Measurements from ENCODE around the gene THG1L. TPM values are rescaled to one million over a fixed set of nuclear protein-coding genes. Genes with fewer than 3 reads are reported as not detected.
A peak's percentile ranks its signal among the peaks of the same experiment; 100 is the strongest.
"Not testable (repeated sequence)": the region's sequence is repeated elsewhere in the genome, so short reads cannot be mapped to it uniquely, and the experiment has no call there.

Gene THG1L
- total RNA-seq, 2 donors from 2014 or later: 11.6 to 13.8 TPM

DNA sequence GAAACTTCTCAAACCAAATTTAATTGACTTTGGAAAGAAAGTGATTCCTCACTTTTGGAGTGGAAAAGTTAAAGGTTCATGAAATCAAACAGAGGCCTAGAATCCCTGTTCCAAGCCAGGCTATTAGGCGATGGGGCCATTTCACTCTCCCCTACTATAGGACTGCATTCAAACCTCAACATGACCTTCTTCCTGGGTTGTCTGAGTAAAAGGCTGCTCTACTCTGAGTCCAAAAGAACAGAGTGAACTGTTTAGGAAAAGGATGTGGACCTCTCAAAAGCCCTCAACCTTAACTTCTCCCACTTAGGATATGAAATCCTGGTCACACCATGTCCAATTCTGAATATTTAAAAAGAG is 44.0 kb upstream of the THG1L start:
- Histone ChIP-seq H3K4me3 (ENCODE audit: low read length) (no peak overlapping the region), H3K4me1 (ENCODE audit: control insufficient read depth, insufficient read depth, low read length) (no peaks in the 10 kb centered on the region), H3K9ac (ENCODE audit: extremely low read depth, low read length, poor library complexity, severe bottlenecking) (no peak overlapping the region), H3K9me3 (ENCODE audit: control insufficient read depth, low read length) (peaks cover 6% of the 10 kb centered on the region), H3K27ac (ENCODE audit: low read depth, low read length) (no peak overlapping the region), H3K36me3 (ENCODE audit: control insufficient read depth, insufficient read depth, low read length) (no peaks in the 10 kb centered on the region), H3K27me3 (ENCODE audit: control insufficient read depth, insufficient read depth, low read length, poor library complexity, severe bottlenecking) (no peaks in the 10 kb centered on the region)
- peak; percentile 5 for DNase-seq
- H3K4me1 Mint-ChIP-seq: peaks cover 11% of the 10 kb centered on the region
- H3K36me3 Mint-ChIP-seq (ENCODE audit: low read depth): no peaks in the 10 kb centered on the region
- H3K4me3 Mint-ChIP-seq: no peak overlapping the region
- peaks cover 11% of the 10 kb centered on the region for H3K27me3 Mint-ChIP-seq (ENCODE audit: insufficient read depth)
- 94% methylated on average over 1 of the region's 1 CpG; no CpG with 5 or more reads in 1 of the 2 experiments for WGBS, 2 experiments (ENCODE audit: insufficient coverage in 1 of 2, insufficient read length in 1 of 2)
- peaks cover 12% of the 10 kb centered on the region for H3K9me3 Mint-ChIP-seq
- H3K27ac Mint-ChIP-seq: no peak overlapping the region
- TF ChIP-seq CTCF (conservative IDR thresholded peaks at IDR 0.05): no peak

DNA sequence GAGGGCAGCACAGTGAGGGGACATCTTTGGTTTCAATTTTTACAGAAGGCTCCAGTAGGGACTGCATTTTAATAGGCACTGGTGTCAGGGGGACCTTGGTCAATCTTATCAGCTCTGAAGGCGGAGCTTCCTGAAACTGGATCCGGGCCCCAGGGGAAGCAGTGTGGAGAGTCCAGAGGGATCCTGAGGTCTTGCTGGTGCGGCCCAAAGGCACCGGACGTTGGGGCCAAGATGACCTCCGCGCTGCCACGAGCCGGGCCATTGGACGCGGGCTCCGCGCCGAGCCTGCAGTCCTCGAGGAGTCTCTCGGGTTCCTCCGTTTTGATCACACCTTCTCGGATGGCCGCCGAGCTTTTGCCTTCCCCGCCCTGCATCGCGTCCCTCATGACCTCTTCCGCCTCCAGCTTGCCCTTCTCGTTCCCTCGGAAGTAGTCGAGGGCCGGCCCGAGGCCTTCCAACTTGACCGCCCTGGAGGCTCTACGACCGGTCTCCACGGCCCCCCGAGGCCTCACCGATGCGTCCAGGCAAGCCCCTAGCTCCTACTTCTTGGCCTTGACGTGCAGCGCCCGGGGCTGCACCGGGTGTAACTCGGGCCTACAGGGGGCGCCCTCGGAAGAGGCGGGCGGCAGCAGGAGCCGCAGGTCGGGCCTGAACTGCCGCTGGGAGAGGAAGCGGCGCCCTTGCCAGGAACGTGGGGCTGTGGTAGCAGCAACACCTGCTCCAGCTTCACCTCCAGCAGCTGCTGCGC is 41.1 kb upstream of the THG1L start:
- WGBS, 2 experiments (ENCODE audit: insufficient coverage in 1 of 2, insufficient read length in 1 of 2): 93 to 94% methylated on average over 30 to 52 of the region's 52 CpGs
- Mint-ChIP-seq H3K9me3 (peaks cover 29% of the 10 kb centered on the region), H3K36me3 (ENCODE audit: low read depth) (peaks cover 2% of the 10 kb centered on the region), H3K4me1 (peaks cover 11% of the 10 kb centered on the region), H3K4me3 (no peak overlapping the region), H3K27me3 (ENCODE audit: insufficient read depth) (peaks cover 5% of the 10 kb centered on the region), H3K27ac (no peak overlapping the region)
- peak; percentile 49 for DNase-seq
- peaks cover 18% of the 10 kb centered on the region for H3K9me3 ChIP-seq (ENCODE audit: control insufficient read depth, low read length)
- no peaks in the 10 kb centered on the region for H3K36me3 ChIP-seq (ENCODE audit: control insufficient read depth, insufficient read depth, low read length)
- H3K27me3 ChIP-seq (ENCODE audit: control insufficient read depth, insufficient read depth, low read length, poor library complexity, severe bottlenecking): no peaks in the 10 kb centered on the region
- H3K4me1 ChIP-seq (ENCODE audit: control insufficient read depth, insufficient read depth, low read length): no peaks in the 10 kb centered on the region
- H3K4me3 ChIP-seq (ENCODE audit: low read length): no peak overlapping the region
- H3K27ac ChIP-seq (ENCODE audit: low read depth, low read length): no peak overlapping the region
- peak; percentile 14 for TF ChIP-seq CTCF (conservative IDR thresholded peaks at IDR 0.05)
- H3K9ac ChIP-seq (ENCODE audit: extremely low read depth, low read length, poor library complexity, severe bottlenecking): no peak overlapping the region

GRCh38 chr5:157690690-157691433 is 40.4 kb upstream of the THG1L start:
- Mint-ChIP-seq H3K4me3 (no peak overlapping the region), H3K4me1 (peaks cover 11% of the 10 kb centered on the region), H3K36me3 (ENCODE audit: low read depth) (peaks cover 2% of the 10 kb centered on the region), H3K27me3 (ENCODE audit: insufficient read depth) (peaks cover 5% of the 10 kb centered on the region), H3K27ac (no peak overlapping the region), H3K9me3 (peaks cover 36% of the 10 kb centered on the region)
- Histone ChIP-seq H3K9me3 (ENCODE audit: control insufficient read depth, low read length) (peaks cover 26% of the 10 kb centered on the region), H3K27ac (ENCODE audit: low read depth, low read length) (no peak overlapping the region), H3K4me3 (ENCODE audit: low read length) (no peak overlapping the region), H3K36me3 (ENCODE audit: control insufficient read depth, insufficient read depth, low read length) (no peaks in the 10 kb centered on the region), H3K4me1 (ENCODE audit: control insufficient read depth, insufficient read depth, low read length) (no peaks in the 10 kb centered on the region), H3K9ac (ENCODE audit: extremely low read depth, low read length, poor library complexity, severe bottlenecking) (no peak overlapping the region), H3K27me3 (ENCODE audit: control insufficient read depth, insufficient read depth, low read length, poor library complexity, severe bottlenecking) (no peaks in the 10 kb centered on the region)
- 95 to 96% methylated on average over 28 to 53 of the region's 53 CpGs for WGBS, 2 experiments (ENCODE audit: insufficient coverage in 1 of 2, insufficient read length in 1 of 2)
- peak; percentile 34 for DNase-seq
- TF ChIP-seq CTCF (conservative IDR thresholded peaks at IDR 0.05): no peak

GRCh38 chr5:157693816-157694215 is 37.4 kb upstream of the THG1L start:
- H3K4me3 Mint-ChIP-seq; H3K36me3 ChIP-seq (ENCODE audit: control insufficient read depth, insufficient read depth, low read length); H3K27ac Mint-ChIP-seq: not testable (repeated sequence)

GRCh38 chr5:157696154-157696553 is 35.1 kb upstream of the THG1L start:
- H3K27me3 ChIP-seq (ENCODE audit: control insufficient read depth, insufficient read depth, low read length, poor library complexity, severe bottlenecking); H3K4me1 ChIP-seq (ENCODE audit: control insufficient read depth, insufficient read depth, low read length); DNase-seq; H3K36me3 ChIP-seq (ENCODE audit: control insufficient read depth, insufficient read depth, low read length); H3K4me1 Mint-ChIP-seq; H3K36me3 Mint-ChIP-seq (ENCODE audit: low read depth); H3K4me3 ChIP-seq (ENCODE audit: low read length); H3K27me3 Mint-ChIP-seq (ENCODE audit: insufficient read depth); H3K27ac Mint-ChIP-seq; H3K27ac ChIP-seq (ENCODE audit: low read depth, low read length); H3K9ac ChIP-seq (ENCODE audit: extremely low read depth, low read length, poor library complexity, severe bottlenecking); H3K4me3 Mint-ChIP-seq: not testable (repeated sequence)
- peaks cover 67% of the 10 kb centered on the region for H3K9me3 Mint-ChIP-seq
- peaks cover 77% of the 10 kb centered on the region for H3K9me3 ChIP-seq (ENCODE audit: control insufficient read depth, low read length)
- whole genome bisulfite sequencing, 2 experiments (ENCODE audit: insufficient coverage in 1 of 2, insufficient read length in 1 of 2): 97 to 100% methylated on average over 1 to 3 of the region's 3 CpGs

More at GRCh38 chr5:157693816-157694215, 37.4 kb upstream of the THG1L start:
- not testable (repeated sequence) for H3K27me3 Mint-ChIP-seq (ENCODE audit: insufficient read depth); H3K36me3 Mint-ChIP-seq (ENCODE audit: low read depth); H3K4me3 ChIP-seq (ENCODE audit: low read length); H3K27ac ChIP-seq (ENCODE audit: low read depth, low read length); H3K4me1 ChIP-seq (ENCODE audit: control insufficient read depth, insufficient read depth, low read length); H3K27me3 ChIP-seq (ENCODE audit: control insufficient read depth, insufficient read depth, low read length, poor library complexity, severe bottlenecking); H3K9ac ChIP-seq (ENCODE audit: extremely low read depth, low read length, poor library complexity, severe bottlenecking); DNase-seq; H3K4me1 Mint-ChIP-seq
- WGBS, 2 experiments (ENCODE audit: insufficient coverage in 1 of 2, insufficient read length in 1 of 2): 90 to 94% methylated on average over 22 to 25 of the region's 25 CpGs
- H3K9me3 Mint-ChIP-seq: peaks cover 56% of the 10 kb centered on the region
- peaks cover 54% of the 10 kb centered on the region for H3K9me3 ChIP-seq (ENCODE audit: control insufficient read depth, low read length)

All from endodermal cell (in vitro differentiated cells).